H1 (cell line): Measurements from ENCODE around the gene SV2C. TPM values are rescaled to one million over a fixed set of nuclear protein-coding genes. Genes with fewer than 3 reads are reported as not detected.

Experiments used
- CBX8 ChIP-seq: fragments of 300-800, 300-1000 bp; sonication (generic); IDR thresholded peaks from 2 replicates; pipeline ENCODE4 v1.7.1; 2016; ENCODE audit warnings: low read depth, low read length, borderline replicate concordance
- CHD1 ChIP-seq: IDR thresholded peaks from 2 replicates; pipeline ENCODE4 v1.6.1; 2012; ENCODE audit warnings: low read depth, low read length, improper control_type of control experiment
- EGR1 ChIP-seq: IDR thresholded peaks from 2 replicates; pipeline ENCODE4 v1.6.1; 2011; ENCODE audit warnings: low read depth, low read length, borderline replicate concordance
- SUZ12 ChIP-seq: fragments of 200-600 bp; sonication (generic); IDR thresholded peaks from 2 replicates; pipeline ENCODE4 v1.6.1; 2012; ENCODE audit warnings: mild to moderate bottlenecking, inconsistent platforms, low read length, moderate library complexity, mixed read lengths
- polyA plus RNA-seq, 7 experiments: library from polyadenylated mRNA; depleted of rRNA in 3 of 7; stranded (reverse) in 5 of 7; unstranded in 2 of 7; fragments of >200 nt in 5 of 7; fragments of 200-250 nt in 2 of 7; gene quantifications; 1 replicate in 5 of 7; 2 replicates in 1 of 7; 4 replicates in 1 of 7; pipeline versions ENCODE4 v1.2.1 to v1.2.3, GENCODE V29; 2011 to 2013; ENCODE audit warnings: missing spikeins in 2 of 7, mixed read lengths in 2 of 7
- total RNA-seq: library from RNA; stranded (reverse); fragmentation: NEBNext Ultra II Directional; extraction: Animal tissue kit (Norgen Biotek cat#: 25700); gene quantifications from 2 replicates; pipeline ENCODE4 v1.2.1, GENCODE V29; 2021
- TF ChIP-seq, protein P1 (sequence below): fragments of 300-600 bp; sonication (generic); IDR thresholded peaks from 2 replicates; pipeline ENCODE4 v1.7.1; 2012; ENCODE audit warnings: low read length, moderate library complexity, mild to moderate bottlenecking, inconsistent platforms; ENCODE audit not compliant: insufficient replicate concordance

SV2C gene
- total and polyA plus RNA-seq, 2 of the 8 experiments (the other 6 are each of a cell fraction or from before 2014, with no cell fraction given) = 0.08 to 0.24 TPM

- TF ChIP-seq, protein P1, sequence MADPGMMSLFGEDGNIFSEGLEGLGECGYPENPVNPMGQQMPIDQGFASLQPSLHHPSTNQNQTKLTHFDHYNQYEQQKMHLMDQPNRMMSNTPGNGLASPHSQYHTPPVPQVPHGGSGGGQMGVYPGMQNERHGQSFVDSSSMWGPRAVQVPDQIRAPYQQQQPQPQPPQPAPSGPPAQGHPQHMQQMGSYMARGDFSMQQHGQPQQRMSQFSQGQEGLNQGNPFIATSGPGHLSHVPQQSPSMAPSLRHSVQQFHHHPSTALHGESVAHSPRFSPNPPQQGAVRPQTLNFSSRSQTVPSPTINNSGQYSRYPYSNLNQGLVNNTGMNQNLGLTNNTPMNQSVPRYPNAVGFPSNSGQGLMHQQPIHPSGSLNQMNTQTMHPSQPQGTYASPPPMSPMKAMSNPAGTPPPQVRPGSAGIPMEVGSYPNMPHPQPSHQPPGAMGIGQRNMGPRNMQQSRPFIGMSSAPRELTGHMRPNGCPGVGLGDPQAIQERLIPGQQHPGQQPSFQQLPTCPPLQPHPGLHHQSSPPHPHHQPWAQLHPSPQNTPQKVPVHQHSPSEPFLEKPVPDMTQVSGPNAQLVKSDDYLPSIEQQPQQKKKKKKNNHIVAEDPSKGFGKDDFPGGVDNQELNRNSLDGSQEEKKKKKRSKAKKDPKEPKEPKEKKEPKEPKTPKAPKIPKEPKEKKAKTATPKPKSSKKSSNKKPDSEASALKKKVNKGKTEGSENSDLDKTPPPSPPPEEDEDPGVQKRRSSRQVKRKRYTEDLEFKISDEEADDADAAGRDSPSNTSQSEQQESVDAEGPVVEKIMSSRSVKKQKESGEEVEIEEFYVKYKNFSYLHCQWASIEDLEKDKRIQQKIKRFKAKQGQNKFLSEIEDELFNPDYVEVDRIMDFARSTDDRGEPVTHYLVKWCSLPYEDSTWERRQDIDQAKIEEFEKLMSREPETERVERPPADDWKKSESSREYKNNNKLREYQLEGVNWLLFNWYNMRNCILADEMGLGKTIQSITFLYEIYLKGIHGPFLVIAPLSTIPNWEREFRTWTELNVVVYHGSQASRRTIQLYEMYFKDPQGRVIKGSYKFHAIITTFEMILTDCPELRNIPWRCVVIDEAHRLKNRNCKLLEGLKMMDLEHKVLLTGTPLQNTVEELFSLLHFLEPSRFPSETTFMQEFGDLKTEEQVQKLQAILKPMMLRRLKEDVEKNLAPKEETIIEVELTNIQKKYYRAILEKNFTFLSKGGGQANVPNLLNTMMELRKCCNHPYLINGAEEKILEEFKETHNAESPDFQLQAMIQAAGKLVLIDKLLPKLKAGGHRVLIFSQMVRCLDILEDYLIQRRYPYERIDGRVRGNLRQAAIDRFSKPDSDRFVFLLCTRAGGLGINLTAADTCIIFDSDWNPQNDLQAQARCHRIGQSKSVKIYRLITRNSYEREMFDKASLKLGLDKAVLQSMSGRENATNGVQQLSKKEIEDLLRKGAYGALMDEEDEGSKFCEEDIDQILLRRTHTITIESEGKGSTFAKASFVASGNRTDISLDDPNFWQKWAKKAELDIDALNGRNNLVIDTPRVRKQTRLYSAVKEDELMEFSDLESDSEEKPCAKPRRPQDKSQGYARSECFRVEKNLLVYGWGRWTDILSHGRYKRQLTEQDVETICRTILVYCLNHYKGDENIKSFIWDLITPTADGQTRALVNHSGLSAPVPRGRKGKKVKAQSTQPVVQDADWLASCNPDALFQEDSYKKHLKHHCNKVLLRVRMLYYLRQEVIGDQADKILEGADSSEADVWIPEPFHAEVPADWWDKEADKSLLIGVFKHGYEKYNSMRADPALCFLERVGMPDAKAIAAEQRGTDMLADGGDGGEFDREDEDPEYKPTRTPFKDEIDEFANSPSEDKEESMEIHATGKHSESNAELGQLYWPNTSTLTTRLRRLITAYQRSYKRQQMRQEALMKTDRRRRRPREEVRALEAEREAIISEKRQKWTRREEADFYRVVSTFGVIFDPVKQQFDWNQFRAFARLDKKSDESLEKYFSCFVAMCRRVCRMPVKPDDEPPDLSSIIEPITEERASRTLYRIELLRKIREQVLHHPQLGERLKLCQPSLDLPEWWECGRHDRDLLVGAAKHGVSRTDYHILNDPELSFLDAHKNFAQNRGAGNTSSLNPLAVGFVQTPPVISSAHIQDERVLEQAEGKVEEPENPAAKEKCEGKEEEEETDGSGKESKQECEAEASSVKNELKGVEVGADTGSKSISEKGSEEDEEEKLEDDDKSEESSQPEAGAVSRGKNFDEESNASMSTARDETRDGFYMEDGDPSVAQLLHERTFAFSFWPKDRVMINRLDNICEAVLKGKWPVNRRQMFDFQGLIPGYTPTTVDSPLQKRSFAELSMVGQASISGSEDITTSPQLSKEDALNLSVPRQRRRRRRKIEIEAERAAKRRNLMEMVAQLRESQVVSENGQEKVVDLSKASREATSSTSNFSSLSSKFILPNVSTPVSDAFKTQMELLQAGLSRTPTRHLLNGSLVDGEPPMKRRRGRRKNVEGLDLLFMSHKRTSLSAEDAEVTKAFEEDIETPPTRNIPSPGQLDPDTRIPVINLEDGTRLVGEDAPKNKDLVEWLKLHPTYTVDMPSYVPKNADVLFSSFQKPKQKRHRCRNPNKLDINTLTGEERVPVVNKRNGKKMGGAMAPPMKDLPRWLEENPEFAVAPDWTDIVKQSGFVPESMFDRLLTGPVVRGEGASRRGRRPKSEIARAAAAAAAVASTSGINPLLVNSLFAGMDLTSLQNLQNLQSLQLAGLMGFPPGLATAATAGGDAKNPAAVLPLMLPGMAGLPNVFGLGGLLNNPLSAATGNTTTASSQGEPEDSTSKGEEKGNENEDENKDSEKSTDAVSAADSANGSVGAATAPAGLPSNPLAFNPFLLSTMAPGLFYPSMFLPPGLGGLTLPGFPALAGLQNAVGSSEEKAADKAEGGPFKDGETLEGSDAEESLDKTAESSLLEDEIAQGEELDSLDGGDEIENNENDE = no peak
- no peak for TF ChIP-seq SUZ12
- TF ChIP-seq CHD1 = no peak
- TF ChIP-seq CBX8 = no peak
- TF ChIP-seq EGR1 = no peak
- TF ChIP-seq, all 59 proteins: peak for 0
Observed at GRCh38 chr5:76376148-76376865, 293.1 kb downstream of the SV2C start (continued).
